ENCODE measurements around the gene SPON1.

SPON1 gene

GRCh38 chr11:14300661-14301304 is 338.3 kb downstream of the SPON1 start:
- peak; percentile 63 for TF ChIP-seq CTCF (IDR thresholded peaks at IDR 0.05; ENCODE audit: borderline replicate concordance, control extremely low read depth, extremely low read depth, insufficient read depth, missing control alignments)
- in situ Hi-C loops (cut with MboI; ENCODE audit: low sequenced_read_pairs, unreplicated experiment) = no loop called here

GRCh38 chr11:14304601-14305000 is 342.1 kb downstream of the SPON1 start:
- no peak for TF ChIP-seq CTCF (IDR thresholded peaks at IDR 0.05; ENCODE audit: borderline replicate concordance, control extremely low read depth, extremely low read depth, insufficient read depth, missing control alignments)
- DNase-seq (ENCODE audit: low spot score) = no peak
- in situ Hi-C loops (cut with MboI; ENCODE audit: low sequenced_read_pairs, unreplicated experiment) = no loop called here

More at GRCh38 chr11:14300661-14301304, 338.3 kb downstream of the SPON1 start:
- peak; percentile 27 for DNase-seq (ENCODE audit: low spot score)

GRCh38 chr11:14305649-14306048 is 343.1 kb downstream of the SPON1 start:
- no peak for TF ChIP-seq CTCF (IDR thresholded peaks at IDR 0.05; ENCODE audit: borderline replicate concordance, control extremely low read depth, extremely low read depth, insufficient read depth, missing control alignments)
- in situ Hi-C loops (cut with MboI; ENCODE audit: low sequenced_read_pairs, unreplicated experiment) = no loop called here
- no peak for DNase-seq (ENCODE audit: low spot score)

- in situ Hi-C loops (cut with MboI; ENCODE audit: low sequenced_read_pairs, unreplicated experiment) = no loop called here
- no peak for DNase-seq (ENCODE audit: low spot score)
- peak; percentile 19 for TF ChIP-seq CTCF (IDR thresholded peaks at IDR 0.05; ENCODE audit: borderline replicate concordance, control extremely low read depth, extremely low read depth, insufficient read depth, missing control alignments)
Observed at GRCh38 chr11:14306481-14306880, 344.0 kb downstream of the SPON1 start.

- in situ Hi-C loops (cut with MboI; ENCODE audit: low sequenced_read_pairs, unreplicated experiment) = no loop called here
- peak; percentile 29 for DNase-seq (ENCODE audit: low spot score)
- TF ChIP-seq CTCF (IDR thresholded peaks at IDR 0.05; ENCODE audit: borderline replicate concordance, control extremely low read depth, extremely low read depth, insufficient read depth, missing control alignments) = peak; percentile 62
Observed at GRCh38 chr11:14308114-14308896, 345.8 kb downstream of the SPON1 start.

- no peak for TF ChIP-seq CTCF (IDR thresholded peaks at IDR 0.05; ENCODE audit: borderline replicate concordance, control extremely low read depth, extremely low read depth, insufficient read depth, missing control alignments)
- in situ Hi-C loops (cut with MboI; ENCODE audit: low sequenced_read_pairs, unreplicated experiment) = no loop called here
- DNase-seq (ENCODE audit: low spot score) = no peak
Observed at GRCh38 chr11:14308897-14309387, 346.4 kb downstream of the SPON1 start.

Data from GM13976 (cell line).